GM19240 (cell line): ENCODE data around the gene DNMBP.
"Not testable (repeated sequence)": the region's sequence is repeated elsewhere in the genome, so short reads cannot be mapped to it uniquely, and the experiment has no call there.

Source experiments
- DNase-seq: peaks from one replicate; pipeline ENCODE4 v3.0.0; 2011; ENCODE audit warnings: low spot score; ENCODE audit not compliant: insufficient read length

Gene DNMBP

DNA sequence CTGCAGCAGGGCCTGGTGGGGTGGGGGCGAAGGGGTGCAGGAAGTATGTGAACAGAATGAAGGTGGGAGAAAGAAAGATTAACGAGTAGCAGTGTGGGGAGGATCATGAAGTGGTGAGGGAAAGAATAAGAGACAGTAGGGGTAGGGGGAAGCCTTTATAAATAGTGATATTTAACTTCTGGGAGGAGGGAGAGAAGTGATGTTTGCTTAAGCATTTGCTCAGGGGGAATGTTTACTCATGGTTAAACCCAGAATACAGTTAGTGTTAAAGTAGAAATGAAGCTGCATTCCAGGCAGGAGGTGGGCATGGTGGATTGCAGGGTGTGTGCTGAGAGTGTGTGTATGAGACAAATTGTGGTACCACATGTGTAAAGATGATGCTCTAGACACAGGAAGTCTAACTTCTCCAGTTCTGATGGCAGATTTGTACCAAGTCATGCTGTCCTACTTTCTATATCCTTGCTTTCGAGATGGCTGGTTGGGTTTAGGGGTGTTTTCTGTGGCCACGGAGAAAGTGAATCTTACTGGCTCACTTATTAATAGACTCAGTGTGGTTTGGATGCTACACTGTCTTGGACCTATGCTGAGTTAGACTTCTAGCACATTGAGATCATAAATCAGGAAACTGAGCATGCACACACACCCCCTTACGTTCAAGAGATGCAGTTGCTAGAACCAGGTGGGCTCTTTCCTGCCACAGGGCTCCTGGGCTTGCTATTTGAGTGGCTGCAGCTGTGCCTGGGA is 10.6 kb upstream of the DNMBP start:
- DNase-seq, result peak; percentile 11

DNA sequence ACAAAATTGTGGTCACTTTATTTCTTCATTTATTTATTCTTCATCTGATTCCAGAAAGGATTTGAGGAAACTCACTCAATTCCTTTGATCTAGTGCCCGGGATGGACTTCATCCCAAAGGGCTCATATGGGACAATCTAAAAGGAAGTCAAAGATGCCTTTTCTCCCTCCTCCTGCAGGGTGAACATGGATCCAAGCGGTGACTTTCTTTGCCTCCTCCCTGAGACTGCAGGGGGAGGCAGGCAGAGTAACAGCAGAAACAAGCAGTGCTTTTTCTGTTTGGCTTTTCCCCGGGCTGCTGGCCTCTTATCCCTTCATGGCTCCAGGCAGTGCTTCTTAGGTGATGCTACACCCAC is 10.0 kb upstream of the DNMBP start:
- DNase-seq, result no peak

DNA sequence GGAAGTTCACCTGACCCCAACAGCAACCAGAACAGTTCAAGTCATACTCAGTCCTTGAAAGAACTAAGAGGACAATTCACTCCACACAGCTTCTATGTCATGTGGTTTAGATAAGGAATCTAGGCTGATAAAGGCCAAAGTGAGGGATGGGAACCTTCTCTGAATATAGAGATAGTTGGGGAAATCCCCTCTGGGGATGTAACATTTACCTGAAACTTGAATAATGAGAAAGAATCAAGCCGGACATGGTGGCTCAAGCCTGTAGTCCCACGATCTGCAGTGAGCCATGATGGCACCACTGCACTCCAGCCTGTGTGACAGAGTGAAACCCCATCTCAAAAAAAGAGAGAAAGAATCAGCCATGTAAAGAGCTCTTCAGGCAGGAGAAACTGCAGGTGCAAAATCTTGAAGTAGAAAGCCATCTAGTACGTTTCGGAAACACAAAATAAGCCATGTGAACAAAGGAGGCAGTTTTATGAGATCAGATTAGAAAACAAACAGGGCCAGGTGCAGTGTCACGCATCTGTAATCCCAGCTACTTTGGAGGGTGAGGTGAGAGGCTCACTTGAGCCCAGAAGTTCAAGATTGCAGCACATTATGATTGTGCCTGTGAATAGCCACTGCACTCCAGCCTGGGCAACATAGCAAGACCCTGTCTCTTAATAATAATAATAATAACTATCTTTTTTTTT is 4.5 kb upstream of the DNMBP start:
- peak; percentile 35 for DNase-seq

DNA sequence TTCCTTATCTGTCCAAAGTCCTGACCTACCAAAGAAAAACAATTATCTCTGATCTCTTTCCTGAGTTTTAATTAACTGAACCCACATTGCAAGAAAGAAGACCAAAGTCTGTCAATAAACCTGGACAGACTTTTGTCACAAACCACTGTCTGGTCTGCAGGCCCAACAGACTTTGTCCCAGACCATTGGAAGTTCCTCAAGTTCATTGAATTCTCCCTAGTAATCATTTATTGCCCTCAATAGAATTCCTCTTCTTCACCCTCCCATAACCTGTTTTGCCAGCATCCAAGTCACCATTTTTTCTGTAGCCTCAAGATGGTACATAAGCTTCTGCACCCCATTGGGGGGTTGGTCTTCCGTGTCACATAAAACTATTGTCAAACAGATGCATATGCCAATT is 3.9 kb upstream of the DNMBP start:
- DNase-seq, result no peak

DNA sequence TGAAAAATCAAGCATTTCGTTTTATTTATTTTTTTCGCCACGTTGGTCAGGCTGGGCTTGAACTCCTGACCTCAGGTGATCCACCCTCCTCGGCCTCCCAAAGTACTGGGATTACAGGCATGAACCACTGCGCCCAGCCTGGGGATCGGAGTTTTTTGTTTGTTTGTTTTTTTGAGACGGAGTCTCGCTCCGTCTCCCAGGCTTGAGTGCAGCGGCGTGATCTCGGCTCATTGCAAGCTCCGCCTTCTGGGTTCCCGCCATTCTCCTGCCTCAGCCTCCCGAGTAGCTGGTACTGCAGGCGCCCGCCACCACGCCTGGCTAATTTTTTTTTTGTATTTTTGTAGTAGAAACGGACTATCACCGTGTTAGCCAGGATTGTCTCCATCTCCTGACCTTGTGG is 2.2 kb upstream of the DNMBP start:
- not testable (repeated sequence) for DNase-seq

DNA sequence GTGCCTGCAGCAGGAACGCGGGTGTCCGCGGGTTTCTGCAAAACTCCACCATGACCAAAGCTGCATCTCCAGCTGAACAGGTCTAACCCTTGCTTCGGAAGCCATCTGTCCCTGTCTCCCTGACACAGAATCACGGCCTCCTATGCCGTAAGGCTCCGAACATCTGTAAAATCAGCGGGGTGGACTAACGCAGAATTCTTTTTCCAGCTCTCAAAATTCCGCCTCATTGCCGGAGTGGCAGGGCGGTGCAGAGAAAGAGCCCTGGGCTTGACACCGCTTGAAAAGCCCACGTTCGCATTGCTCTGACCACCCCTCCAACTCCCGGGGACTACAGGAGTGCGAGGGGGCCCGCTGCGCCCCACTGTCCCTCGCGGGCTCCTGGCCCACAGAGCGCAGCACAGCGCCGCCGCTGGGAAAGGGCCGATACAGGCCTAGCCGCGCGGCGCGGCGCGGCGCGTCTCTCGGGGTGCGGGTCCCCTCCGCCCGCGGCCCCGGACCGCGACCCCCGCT is 409 bp downstream of the DNMBP start:
- DNase-seq, result peak; percentile 35

DNA sequence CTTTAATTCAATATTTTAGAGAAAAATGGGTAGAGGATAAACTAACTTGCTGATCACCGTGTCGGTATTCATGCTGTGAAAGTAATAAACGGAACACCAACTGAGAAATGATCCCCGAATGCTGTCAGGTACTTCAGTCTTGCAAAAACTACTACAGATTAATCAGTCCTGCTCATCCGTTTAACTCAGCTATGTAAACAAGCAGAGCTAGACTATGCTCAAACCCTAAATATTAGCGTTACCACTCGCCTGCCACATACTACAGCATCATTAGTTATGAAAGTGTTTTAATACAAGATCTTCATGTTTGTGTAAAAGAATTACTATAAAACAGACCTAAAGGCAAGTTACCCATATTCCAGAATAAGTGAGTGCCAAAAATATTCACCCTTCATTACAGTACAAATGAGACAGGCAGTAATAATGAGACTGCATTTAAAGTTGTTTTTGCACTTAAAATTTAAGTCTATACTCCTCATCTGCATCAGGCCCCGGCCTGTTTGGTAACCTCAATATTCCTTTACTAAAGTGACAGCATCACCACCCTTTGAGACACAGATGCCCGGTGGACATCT is 952 bp downstream of the DNMBP start:
- DNase-seq, result no peak

DNA sequence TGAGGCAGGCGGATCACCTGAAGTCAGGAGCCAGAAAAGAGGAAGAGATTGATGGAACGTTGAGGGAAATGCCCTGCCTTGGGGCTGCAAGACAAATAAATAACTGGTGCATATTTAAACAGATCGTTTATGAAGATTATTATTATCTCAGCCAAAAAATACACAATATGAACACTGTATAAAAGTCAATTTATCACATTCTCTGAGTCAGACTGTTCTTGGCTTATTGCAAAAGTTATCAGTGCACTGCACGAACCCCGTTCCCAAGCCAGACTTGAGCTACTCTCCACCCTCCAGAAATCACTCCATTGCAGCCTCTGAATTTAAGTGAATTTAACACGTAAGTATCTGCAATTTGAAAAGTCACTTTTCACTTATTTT is 1.6 kb downstream of the DNMBP start:
- no peak for DNase-seq

DNA sequence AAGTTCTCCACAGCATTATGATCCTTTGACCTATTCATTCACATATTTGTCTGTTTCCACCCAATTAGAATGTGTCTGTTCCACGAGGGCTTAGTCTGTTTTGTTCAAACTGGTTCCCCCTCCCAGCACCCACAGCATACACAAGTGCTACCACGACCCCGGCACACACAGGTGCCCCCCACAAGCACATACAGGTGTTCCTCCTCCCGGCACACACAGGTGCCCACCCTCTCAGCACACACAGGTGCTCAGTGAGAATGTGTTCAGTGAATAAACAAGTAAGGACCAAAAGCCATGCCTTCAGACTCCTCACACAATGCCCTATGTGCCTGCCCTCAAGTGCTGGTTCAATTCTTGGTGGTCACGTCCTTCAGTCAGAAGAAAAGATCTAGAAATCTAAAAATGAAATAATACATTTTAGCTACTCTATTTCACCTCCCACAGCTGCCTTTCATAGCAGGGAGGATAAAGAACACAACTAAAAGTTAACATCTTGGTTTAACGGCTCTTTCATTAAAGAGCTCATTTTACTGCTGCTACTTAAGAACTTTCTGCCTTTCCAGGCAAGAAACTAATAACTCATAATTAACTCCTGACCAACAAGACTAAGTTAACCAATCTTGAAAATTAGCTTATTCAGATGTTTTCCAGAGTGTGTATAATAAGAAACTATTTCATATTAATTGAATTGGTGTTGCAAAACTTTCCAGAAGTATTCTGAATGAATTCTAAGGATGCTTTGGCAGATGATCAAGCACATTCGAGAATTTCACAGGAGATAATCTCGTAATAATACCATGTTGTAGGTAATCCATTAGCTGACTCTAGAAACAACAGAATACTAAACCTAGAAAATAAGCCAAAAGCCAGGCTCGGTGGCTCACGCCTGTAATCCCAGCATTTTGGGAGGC is 2.3 kb downstream of the DNMBP start:
- no peak for DNase-seq

DNA sequence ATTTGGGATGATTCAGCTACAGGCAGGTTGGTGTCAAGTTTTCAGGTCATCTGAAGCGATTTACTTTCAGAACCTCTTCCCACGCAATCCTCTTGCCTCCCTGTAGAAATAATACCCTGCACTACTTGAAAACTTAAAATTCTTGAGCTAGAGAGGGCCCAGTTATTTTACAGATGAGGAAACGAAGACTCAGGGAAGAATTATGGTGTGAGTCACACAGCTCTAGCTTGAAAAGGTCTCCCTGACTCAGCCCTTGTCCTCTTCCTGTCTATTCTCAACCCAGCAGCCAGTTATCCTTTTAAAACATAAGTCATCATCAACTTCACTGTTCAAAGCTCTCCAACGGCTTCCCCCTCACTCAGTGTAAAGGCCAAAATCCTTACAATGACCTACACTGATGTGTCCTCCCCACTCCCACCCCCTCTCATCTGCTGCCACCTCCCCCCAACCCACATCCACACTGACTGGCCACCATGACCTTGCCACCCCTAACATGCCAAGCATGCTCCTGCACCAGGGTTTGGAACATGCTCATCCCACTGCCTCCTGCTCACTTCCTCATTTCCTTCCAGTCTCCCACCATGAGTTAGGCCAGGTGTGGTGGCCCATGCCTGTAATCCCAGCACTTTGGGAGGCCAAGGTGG is 3.4 kb downstream of the DNMBP start:
- DNase-seq, result peak; percentile 35

DNA sequence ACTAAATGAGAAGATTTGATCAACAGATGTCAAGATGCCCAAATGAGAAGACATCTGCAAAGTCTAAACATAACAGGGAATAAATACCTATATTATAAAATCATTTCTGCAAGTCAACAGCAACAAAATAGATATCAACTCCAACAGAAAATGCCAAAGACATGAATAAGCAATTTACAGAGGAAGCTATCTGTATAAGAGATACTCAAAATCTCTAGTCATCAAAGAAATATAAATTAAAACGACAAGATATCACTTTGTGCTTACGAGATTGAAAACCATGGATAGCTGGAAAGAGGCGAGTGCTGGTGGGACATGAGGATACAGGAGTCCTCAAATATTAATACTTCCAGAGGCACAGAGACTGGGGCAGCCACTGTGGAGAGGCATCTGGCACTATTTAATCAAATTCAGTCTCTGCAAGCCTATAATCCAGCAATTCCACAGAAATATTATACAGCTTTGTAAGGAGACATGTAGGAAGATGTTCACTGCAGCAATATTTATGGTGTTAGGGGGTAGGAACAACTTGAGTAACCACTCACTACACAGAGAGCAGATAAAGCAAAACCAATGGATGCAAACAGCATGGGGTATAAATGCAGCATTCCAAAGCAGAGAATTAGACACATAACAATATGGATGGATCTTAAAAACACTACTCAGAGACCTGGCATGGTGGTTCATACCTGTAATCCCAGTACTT is 4.8 kb downstream of the DNMBP start:
- no peak for DNase-seq

DNA sequence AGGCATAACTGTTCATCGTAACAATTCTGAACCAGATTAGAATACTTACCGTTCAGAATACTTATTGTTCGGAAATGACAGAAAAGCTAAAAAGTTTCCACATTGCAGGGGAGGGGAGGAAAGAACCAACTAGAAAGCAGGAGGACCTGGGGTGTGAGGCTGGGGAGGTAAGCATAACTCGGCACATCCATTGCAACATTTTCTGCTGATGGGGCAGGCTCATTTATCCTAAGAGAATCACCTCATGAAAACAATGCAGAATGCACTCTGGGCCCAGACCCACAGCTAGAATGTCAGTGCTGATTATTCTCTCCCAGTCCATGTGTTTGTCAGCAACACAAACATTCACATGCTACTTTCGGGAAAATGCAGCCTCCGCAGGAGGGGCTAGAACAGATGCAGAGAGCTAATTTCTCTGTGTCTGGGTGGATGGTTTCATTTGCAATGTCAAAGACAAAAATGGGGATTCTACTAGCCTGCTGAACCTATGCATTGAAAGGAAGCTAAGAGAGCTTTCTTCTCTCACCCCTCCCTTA is 9.6 kb downstream of the DNMBP start:
- no peak for DNase-seq

DNA sequence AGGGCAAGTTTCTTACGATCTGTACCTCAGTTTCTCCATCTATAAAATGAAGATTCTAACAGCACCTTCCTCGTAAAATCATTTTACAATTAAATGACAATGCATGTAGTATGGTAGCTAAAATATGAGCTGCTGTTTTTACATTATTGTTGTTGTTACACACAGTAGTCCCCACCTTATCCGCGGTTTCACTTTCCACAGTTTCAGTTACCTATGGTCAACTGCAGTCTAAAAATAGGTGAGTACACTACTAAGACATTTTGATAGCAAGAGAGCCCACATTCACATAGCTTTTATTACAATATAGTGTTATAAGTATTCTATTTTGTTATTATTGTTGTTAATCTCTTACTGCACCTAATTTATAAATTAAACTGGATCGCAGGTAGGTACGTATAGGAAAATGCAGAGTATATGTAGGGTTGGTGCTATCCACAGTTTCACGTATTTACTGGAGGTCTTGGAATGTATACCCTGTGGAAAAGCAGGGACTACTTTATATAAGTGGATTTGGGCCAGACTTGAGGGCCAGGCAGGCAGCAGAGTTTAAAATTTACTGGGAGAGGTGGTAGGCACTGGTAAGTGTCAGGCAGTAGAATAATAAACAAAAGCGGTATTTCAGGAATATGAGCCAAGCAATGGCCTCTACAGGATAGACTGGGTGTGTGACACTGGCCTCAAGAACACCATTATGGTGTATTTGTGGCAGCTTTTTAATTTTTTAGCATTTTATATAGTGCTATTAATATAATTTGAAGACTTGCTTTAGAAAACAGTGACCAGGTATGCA is 10.2 kb downstream of the DNMBP start:
- DNase-seq, result no peak

DNA sequence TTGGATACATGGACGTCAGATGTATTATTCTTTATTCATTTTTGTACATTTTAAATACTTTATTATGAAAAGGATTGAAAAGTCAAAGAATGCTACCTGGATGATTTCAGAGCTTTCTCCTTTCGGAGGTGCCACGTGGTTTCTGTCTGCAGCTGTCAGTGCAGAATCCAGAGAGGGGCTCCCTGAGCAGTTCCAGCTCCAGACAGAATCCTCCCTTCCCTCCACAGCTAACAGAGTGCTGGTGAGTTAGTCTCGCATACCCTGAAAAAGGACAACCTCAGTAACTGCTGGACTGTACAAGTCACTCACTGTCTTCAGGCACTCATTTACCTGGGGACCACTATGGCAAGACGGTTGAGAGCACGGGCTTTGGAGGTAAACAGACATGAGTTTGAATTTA is 10.9 kb downstream of the DNMBP start:
- DNase-seq, result no peak

DNA sequence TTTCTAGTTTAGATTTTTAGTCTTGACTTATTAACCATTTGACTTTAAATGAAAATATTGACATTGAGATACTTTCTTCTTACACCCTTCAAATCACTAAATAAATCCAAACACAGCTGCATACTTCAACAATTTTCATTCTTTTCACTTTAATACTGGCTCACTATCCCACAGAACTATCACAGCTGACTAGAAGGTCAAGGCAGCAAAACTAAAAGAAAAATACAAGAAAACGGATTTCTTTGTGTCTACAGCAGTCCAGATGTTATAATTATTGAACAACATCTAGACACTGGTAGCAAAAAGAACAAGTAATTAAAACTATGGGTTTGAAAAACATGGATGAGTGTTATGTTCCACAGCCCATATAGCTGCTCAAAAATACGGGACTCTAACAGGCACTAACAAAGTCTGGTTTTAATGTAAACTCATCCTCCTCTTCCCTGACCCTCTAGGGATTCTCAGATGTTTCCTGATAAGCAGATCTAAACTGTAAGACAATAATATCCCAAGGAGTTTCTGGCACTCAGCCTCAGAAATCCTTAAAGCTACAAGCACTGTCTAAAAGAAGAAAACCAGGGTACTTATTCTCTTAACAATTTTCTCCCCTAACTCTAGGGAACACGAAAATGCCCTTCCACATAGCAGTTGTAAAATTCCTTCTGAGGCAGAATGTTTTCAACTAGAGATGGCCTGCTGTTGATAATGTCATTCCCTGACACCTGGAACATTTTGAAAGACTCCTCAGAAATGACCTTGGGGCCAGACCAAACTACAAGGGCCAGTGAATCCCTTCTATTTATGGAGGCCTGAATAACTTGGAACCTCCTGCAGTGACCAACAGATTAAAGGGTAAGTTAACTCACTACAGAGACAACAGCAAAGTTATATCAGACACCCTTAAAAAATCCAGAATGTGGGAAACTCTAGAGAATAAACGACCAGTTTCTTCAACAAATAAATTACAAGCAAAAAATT is 12.8 kb downstream of the DNMBP start:
- no peak for DNase-seq

DNA sequence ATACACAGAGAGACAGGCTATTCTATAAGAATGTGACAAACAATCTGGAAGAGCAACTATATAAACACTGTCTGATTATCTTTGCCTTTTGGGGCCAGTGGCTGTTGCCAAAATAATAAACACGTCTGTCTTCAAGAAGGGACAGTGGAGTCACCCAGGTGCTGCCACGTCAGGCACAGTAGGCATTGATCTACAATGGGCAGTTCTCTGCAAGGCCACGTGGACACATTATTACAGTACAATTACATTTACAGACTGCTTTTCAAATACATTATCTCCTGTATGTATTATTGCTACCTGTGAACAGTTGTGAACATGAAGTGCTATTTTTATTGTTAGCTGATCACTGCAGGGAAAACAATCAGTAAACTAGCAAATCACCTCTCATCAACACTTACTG is 14.0 kb downstream of the DNMBP start:
- DNase-seq, result no peak

DNA sequence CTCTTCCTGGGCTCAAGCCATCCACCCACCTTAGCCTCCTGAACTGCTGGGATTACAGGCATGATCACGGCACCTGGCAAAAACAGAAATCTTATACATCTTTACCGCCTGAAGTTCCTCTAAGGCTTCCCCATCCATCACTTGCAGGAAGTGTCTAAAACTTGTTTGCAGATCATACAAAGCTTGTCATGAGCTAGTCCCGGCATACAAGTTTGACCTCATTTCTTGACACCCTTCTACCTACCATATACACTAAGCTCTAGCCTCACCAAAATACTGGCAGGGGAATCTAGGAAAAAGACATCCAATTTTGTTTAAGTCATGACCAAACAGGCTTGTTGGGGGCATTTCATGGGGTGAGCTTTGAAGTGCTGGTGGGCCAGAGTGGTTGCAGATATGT is 14.5 kb downstream of the DNMBP start:
- no peak for DNase-seq

DNA sequence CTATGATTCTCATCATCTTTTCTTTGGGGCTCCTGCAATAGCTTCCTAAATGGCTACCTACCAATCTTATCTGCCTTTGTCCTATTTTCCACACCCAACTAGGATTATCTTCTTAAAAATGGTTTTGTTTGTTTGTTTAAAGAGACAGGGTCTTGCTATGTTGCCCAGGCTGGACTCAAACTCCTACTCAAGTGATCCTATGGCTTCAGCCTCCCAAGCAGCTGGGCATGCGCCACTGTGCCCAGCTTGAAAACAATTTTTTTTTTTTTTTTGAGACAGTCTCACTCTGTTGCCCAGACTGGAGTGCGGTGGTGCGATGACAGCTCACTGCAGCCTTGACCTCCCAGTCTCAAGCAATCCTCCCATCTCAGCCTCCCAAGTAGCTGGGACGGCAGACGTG is 14.9 kb downstream of the DNMBP start:
- no peak for DNase-seq
